ENCODE measurements around the gene NCKAP5.

The NCKAP5 gene

GRCh38 chr2:132984731-132985130 lies 583.5 kb downstream of the NCKAP5 start:
- Histone ChIP-seq H3K4me3 (ENCODE audit: low read depth, low read length) (no peak overlapping the region), H3K36me3 (no peaks in the 10 kb centered on the region), H3K4me1 (no peaks in the 10 kb centered on the region), H3K27me3 (no peaks in the 10 kb centered on the region), H3K9me3 (no peaks in the 10 kb centered on the region)
- DNase-seq: no peak
- TF ChIP-seq CTCF (IDR thresholded peaks at IDR 0.05; ENCODE audit: low read depth, low read length): no peak

- TF ChIP-seq CTCF (IDR thresholded peaks at IDR 0.05; ENCODE audit: low read depth, low read length): no peak
- H3K4me3 ChIP-seq (ENCODE audit: low read depth, low read length): no peak overlapping the region
- no peaks in the 10 kb centered on the region for H3K36me3 ChIP-seq
- DNase-seq: no peak
- no peaks in the 10 kb centered on the region for H3K9me3 ChIP-seq
- no peaks in the 10 kb centered on the region for H3K4me1 ChIP-seq
- H3K27me3 ChIP-seq: no peaks in the 10 kb centered on the region
Observed at GRCh38 chr2:132980304-132980703, 588.0 kb downstream of the NCKAP5 start.

- DNase-seq: no peak
- no peak for TF ChIP-seq CTCF (IDR thresholded peaks at IDR 0.05; ENCODE audit: low read depth, low read length)
- H3K36me3 ChIP-seq: no peaks in the 10 kb centered on the region
- H3K4me1 ChIP-seq: no peaks in the 10 kb centered on the region
- no peaks in the 10 kb centered on the region for H3K27me3 ChIP-seq
- no peak overlapping the region for H3K4me3 ChIP-seq (ENCODE audit: low read depth, low read length)
- H3K9me3 ChIP-seq: no peaks in the 10 kb centered on the region
Observed at GRCh38 chr2:132979339-132980093, 588.7 kb downstream of the NCKAP5 start.

- no peak for TF ChIP-seq CTCF (IDR thresholded peaks at IDR 0.05; ENCODE audit: low read depth, low read length)
- DNase-seq: no peak
- no peak overlapping the region for H3K4me3 ChIP-seq (ENCODE audit: low read depth, low read length)
- H3K9me3 ChIP-seq: no peaks in the 10 kb centered on the region
- no peaks in the 10 kb centered on the region for H3K4me1 ChIP-seq
- H3K36me3 ChIP-seq: no peaks in the 10 kb centered on the region
- no peaks in the 10 kb centered on the region for H3K27me3 ChIP-seq
Observed at GRCh38 chr2:132978840-132979239, 589.4 kb downstream of the NCKAP5 start.

- no peaks in the 10 kb centered on the region for H3K4me1 ChIP-seq
- DNase-seq: no peak
Observed at GRCh38 chr2:132977812-132978529, 590.3 kb downstream of the NCKAP5 start.

More at GRCh38 chr2:132977812-132978529, 590.3 kb downstream of the NCKAP5 start:
- Histone ChIP-seq H3K4me3 (ENCODE audit: low read depth, low read length) (no peak overlapping the region), H3K9me3 (no peaks in the 10 kb centered on the region), H3K36me3 (no peaks in the 10 kb centered on the region), H3K27me3 (no peaks in the 10 kb centered on the region)
- no peak for TF ChIP-seq CTCF (IDR thresholded peaks at IDR 0.05; ENCODE audit: low read depth, low read length)

Data from BE2C (cell line).